ENCODE measurements around the gene SKIC8. TPM values are rescaled to one million over a fixed set of nuclear protein-coding genes. Genes with fewer than 3 reads are reported as not detected.

SKIC8 gene
- total RNA-seq, 1 donor from 2014 or later, result 54.3 TPM

GRCh38 chr15:78266806-78267205, 32.6 kb downstream of the SKIC8 start:
- Mint-ChIP-seq H3K9me3 (no peaks in the 10 kb centered on the region), H3K4me1 (ENCODE audit: low read depth) (peaks cover 36% of the 10 kb centered on the region), H3K4me3 (no peak overlapping the region), H3K27ac (no peak overlapping the region), H3K27me3 (ENCODE audit: insufficient read depth) (no peaks in the 10 kb centered on the region), H3K36me3 (ENCODE audit: low read depth) (peaks cover 14% of the 10 kb centered on the region)
- intact Hi-C loops (cut with micrococcal nuclease), result loop anchor here (1.0 kb wide), 1 partner anchor 32 kb away; the partner anchor contains the start of gene SKIC8
- no peak for DNase-seq (ENCODE audit: low spot score)

- Mint-ChIP-seq H3K9me3 (no peaks in the 10 kb centered on the region), H3K4me1 (ENCODE audit: low read depth) (peaks cover 36% of the 10 kb centered on the region), H3K36me3 (ENCODE audit: low read depth) (peaks cover 11% of the 10 kb centered on the region), H3K27ac (no peak overlapping the region), H3K27me3 (ENCODE audit: insufficient read depth) (no peaks in the 10 kb centered on the region), H3K4me3 (peak overlapping the region; percentile 90)
- intact Hi-C loops (cut with micrococcal nuclease), result loop anchor here (1.0 kb wide), 1 partner anchor 33 kb away; the partner anchor contains the start of gene SKIC8
- no peak for DNase-seq (ENCODE audit: low spot score)
These were observed 33.2 kb downstream of the SKIC8 start for GRCh38 chr15:78266229-78266628.

GRCh38 chr15:78265752-78266224, 33.6 kb downstream of the SKIC8 start:
- peak overlapping the region; percentile 90 for H3K4me3 Mint-ChIP-seq
- no peaks in the 10 kb centered on the region for H3K27me3 Mint-ChIP-seq (ENCODE audit: insufficient read depth)
- H3K36me3 Mint-ChIP-seq (ENCODE audit: low read depth), result peaks cover 11% of the 10 kb centered on the region
- intact Hi-C loops (cut with micrococcal nuclease), result loop anchor here (1.0 kb wide), 1 partner anchor 34 kb away; the partner anchor contains the start of gene SKIC8
- peaks cover 36% of the 10 kb centered on the region for H3K4me1 Mint-ChIP-seq (ENCODE audit: low read depth)
- no peaks in the 10 kb centered on the region for H3K9me3 Mint-ChIP-seq
- H3K27ac Mint-ChIP-seq, result peak overlapping the region; percentile 21
- DNase-seq (ENCODE audit: low spot score), result no peak

DNA sequence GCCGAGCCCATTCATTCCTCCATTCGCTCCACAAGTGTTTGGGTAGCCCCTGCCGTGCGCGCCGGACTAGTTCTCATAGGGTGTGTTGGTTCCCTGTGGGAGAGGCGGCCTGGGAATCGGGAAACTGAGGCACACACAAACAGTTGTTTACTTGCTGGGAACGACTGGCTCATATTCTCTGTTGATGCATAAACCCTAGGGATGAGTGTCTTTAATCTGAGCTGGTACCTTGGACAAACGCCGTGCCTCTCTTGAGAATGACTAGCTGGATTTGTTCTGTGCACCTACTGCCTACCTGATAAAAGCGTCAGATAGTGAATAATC, 34.3 kb downstream of the SKIC8 start:
- intact Hi-C loops (cut with micrococcal nuclease), result no loop called here
- H3K9me3 Mint-ChIP-seq, result no peaks in the 10 kb centered on the region
- H3K4me1 Mint-ChIP-seq (ENCODE audit: low read depth), result peaks cover 36% of the 10 kb centered on the region
- DNase-seq (ENCODE audit: low spot score), result no peak
- peak overlapping the region; percentile 88 for H3K27ac Mint-ChIP-seq
- H3K4me3 Mint-ChIP-seq, result peak overlapping the region; percentile 90
- peaks cover 7% of the 10 kb centered on the region for H3K36me3 Mint-ChIP-seq (ENCODE audit: low read depth)
- no peaks in the 10 kb centered on the region for H3K27me3 Mint-ChIP-seq (ENCODE audit: insufficient read depth)

DNA sequence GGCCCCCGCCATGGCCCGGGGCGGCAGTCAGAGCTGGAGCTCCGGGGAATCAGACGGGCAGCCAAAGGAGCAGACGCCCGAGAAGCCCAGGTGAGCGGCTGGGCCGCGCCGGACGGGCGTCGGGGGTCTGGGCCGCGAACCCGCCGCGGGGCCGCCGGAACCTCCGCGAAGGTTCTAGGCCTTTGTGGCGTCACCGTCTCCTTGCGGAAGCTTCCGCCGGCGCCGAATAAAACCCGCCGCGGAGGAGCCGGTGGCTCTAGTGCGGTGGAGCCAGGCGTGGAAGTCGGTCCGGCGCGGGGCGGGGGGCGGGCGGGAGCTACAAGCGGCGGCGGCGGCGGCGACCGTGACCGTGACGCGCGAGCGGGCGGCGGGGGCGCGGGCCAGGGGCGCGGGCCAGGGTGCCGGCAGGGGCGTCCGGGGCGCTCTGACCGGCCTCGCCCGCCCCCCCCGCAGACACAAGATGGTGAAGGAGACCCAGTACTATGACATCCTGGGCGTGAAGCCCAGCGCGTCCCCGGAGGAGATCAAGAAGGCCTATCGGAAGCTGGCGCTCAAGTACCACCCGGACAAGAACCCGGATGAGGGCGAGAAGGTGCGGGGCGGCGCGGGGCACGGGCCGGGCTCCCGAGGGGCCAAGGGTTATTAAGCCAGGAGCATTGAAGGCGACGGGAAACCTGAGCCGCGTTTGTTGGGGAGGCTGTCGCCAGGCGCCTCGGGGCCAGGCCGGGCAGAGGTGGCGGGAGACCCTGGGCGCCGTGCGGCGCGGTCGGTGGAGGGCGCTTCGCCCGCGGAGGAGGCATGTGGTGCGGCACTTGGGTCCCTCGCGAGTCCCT, 34.9 kb downstream of the SKIC8 start, which contains the start of gene DNAJA4:
Gene DNAJA4, plus strand, starts transcription at position 259 of the 833 bp plus-strand sequence. Its CDS starts 202 bp downstream, at position 461.
- intact Hi-C loops (cut with micrococcal nuclease), result no loop called here
- Mint-ChIP-seq H3K27me3 (ENCODE audit: insufficient read depth) (no peaks in the 10 kb centered on the region), H3K36me3 (ENCODE audit: low read depth) (peaks cover 5% of the 10 kb centered on the region), H3K9me3 (no peaks in the 10 kb centered on the region), H3K27ac (peak within 1 kb of the TSS; percentile 88), H3K4me1 (ENCODE audit: low read depth) (peaks cover 36% of the 10 kb centered on the region), H3K4me3 (peak within 1 kb of the TSS; percentile 90)
- DNase-seq (ENCODE audit: low spot score), result peak; percentile 61

DNA sequence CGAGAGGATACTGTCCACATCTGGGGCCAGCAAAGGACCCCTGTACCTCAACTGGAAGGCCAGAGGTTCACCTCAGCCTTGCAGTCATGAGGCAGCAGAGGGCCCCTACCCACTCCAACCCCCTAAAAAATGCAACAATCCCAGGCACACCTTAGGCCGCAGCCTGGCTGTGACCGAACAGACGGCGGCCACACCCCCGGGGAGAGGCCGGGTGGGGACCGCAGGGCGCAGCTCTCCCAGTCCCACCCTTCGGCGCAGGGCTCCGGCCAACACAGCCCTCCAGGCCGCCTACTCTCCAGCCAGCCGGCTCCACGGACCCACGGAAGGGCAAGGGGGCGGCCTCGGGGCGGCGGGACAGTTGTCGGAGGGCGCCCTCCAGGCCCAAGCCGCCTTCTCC, 35.5 kb downstream of the SKIC8 start:
- H3K9me3 Mint-ChIP-seq, result no peaks in the 10 kb centered on the region
- no peak for DNase-seq (ENCODE audit: low spot score)
- intact Hi-C loops (cut with micrococcal nuclease), result no loop called here
- H3K36me3 Mint-ChIP-seq (ENCODE audit: low read depth), result peaks cover 5% of the 10 kb centered on the region
- H3K4me1 Mint-ChIP-seq (ENCODE audit: low read depth), result peaks cover 33% of the 10 kb centered on the region
- peak overlapping the region; percentile 66 for H3K4me3 Mint-ChIP-seq
- peak overlapping the region; percentile 34 for H3K27ac Mint-ChIP-seq
- H3K27me3 Mint-ChIP-seq (ENCODE audit: insufficient read depth), result no peaks in the 10 kb centered on the region

- DNase-seq (ENCODE audit: low spot score), result no peak
- H3K4me1 Mint-ChIP-seq (ENCODE audit: low read depth), result peaks cover 30% of the 10 kb centered on the region
- H3K27ac Mint-ChIP-seq, result peak overlapping the region; percentile 34
- H3K9me3 Mint-ChIP-seq, result no peaks in the 10 kb centered on the region
- H3K36me3 Mint-ChIP-seq (ENCODE audit: low read depth), result peaks cover 5% of the 10 kb centered on the region
- intact Hi-C loops (cut with micrococcal nuclease), result no loop called here
- peak overlapping the region; percentile 66 for H3K4me3 Mint-ChIP-seq
- H3K27me3 Mint-ChIP-seq (ENCODE audit: insufficient read depth), result no peaks in the 10 kb centered on the region
These were observed 36.0 kb downstream of the SKIC8 start for GRCh38 chr15:78263351-78263781.

DNA sequence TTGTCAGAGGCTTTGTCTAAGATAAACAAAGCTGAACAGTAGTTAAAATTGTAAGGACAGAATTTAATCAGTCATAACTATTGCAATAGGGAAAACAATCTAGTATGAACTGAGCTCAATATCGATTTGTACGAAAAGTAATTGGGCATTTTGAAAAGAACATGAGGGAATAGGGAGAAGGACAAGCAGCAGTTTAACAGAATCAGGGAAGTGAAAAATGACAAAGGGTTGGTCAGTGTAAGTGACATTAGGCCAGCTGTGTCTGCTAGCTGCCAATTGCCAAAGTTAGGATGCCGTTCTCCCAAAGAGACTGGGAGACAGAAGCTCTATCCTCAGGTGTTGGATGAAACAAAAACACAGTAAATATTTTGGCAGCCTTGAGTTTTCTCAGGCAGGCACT, 38.3 kb downstream of the SKIC8 start:
- Mint-ChIP-seq H3K36me3 (ENCODE audit: low read depth) (peaks cover 3% of the 10 kb centered on the region), H3K4me1 (ENCODE audit: low read depth) (peaks cover 11% of the 10 kb centered on the region), H3K27me3 (ENCODE audit: insufficient read depth) (peaks cover 2% of the 10 kb centered on the region), H3K4me3 (no peak overlapping the region), H3K27ac (no peak overlapping the region), H3K9me3 (no peaks in the 10 kb centered on the region)
- intact Hi-C loops (cut with micrococcal nuclease), result no loop called here
- no peak for DNase-seq (ENCODE audit: low spot score)

GRCh38 chr15:78260489-78260888, 38.9 kb downstream of the SKIC8 start:
- Mint-ChIP-seq H3K36me3 (ENCODE audit: low read depth) (no peaks in the 10 kb centered on the region), H3K27me3 (ENCODE audit: insufficient read depth) (peaks cover 2% of the 10 kb centered on the region), H3K4me1 (ENCODE audit: low read depth) (peaks cover 6% of the 10 kb centered on the region), H3K4me3 (no peak overlapping the region), H3K27ac (no peak overlapping the region), H3K9me3 (no peaks in the 10 kb centered on the region)
- DNase-seq (ENCODE audit: low spot score), result no peak
- intact Hi-C loops (cut with micrococcal nuclease), result no loop called here

DNA sequence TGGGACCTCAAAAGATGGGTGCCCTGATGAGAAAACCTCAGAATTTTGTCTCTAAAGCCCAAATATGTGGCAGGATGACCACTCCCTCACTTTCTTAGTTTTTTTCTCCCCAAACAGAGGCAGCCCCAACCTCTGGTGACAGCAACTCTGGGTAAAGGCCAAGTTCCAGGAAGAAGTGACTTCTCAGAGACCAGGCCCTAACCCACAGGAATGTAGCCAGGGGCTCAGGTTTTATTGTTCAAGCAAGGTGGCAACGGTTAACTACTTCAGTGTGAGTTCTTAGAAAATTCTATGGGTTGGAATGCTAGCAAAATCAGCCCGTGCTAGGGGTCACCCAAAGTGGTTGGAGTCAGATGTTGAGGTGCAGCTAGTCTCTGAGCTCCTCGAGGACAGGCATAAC, 40.2 kb downstream of the SKIC8 start:
- no peaks in the 10 kb centered on the region for H3K4me1 Mint-ChIP-seq (ENCODE audit: low read depth)
- H3K27me3 Mint-ChIP-seq (ENCODE audit: insufficient read depth), result peaks cover 2% of the 10 kb centered on the region
- H3K9me3 Mint-ChIP-seq, result no peaks in the 10 kb centered on the region
- intact Hi-C loops (cut with micrococcal nuclease), result no loop called here
- no peak overlapping the region for H3K27ac Mint-ChIP-seq
- H3K36me3 Mint-ChIP-seq (ENCODE audit: low read depth), result no peaks in the 10 kb centered on the region
- H3K4me3 Mint-ChIP-seq, result no peak overlapping the region
- no peak for DNase-seq (ENCODE audit: low spot score)

DNA sequence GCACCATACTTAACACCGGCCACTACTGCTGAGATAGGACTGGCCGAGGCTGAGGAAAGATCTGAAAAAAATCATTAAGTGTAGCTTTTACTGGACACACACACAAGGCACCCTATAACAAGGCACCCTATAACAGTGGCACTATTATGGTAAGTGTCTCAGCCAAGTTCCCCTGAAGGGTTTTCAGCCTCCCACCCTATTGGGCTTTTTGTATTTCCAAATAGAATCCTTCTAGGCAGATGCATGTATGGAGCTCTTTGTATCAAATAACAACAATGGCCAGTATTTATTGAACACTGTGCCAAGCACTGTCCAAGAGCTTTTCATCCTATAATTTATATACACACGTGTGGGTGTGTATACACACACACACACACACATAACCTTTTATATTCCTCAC, 41.7 kb downstream of the SKIC8 start:
- intact Hi-C loops (cut with micrococcal nuclease), result no loop called here
- no peaks in the 10 kb centered on the region for H3K4me1 Mint-ChIP-seq (ENCODE audit: low read depth)
- no peak overlapping the region for H3K27ac Mint-ChIP-seq
- peaks cover 2% of the 10 kb centered on the region for H3K27me3 Mint-ChIP-seq (ENCODE audit: insufficient read depth)
- no peaks in the 10 kb centered on the region for H3K36me3 Mint-ChIP-seq (ENCODE audit: low read depth)
- no peak for DNase-seq (ENCODE audit: low spot score)
- no peaks in the 10 kb centered on the region for H3K9me3 Mint-ChIP-seq
- H3K4me3 Mint-ChIP-seq, result no peak overlapping the region

DNA sequence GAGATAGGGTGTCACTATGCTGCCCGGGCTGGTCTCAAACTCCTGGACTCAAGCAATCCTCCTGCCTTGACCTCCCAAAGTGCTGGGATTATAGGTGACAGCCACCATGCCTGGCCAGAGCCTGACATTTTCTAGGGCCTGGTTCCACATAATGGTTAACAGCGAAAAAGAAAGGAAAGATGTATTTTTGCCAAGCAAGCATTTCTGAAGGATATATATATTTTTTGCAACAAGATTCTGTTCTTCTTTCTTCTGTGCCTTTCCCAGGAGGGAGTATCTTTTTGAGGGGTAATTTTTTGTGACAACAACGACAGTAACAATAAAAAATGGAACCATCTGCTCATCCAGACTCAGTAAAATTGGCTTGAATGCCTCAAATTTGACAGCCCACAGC, 43.4 kb downstream of the SKIC8 start:
- H3K9me3 Mint-ChIP-seq, result no peaks in the 10 kb centered on the region
- no peak overlapping the region for H3K4me3 Mint-ChIP-seq
- H3K36me3 Mint-ChIP-seq (ENCODE audit: low read depth), result no peaks in the 10 kb centered on the region
- no peak for DNase-seq (ENCODE audit: low spot score)
- H3K27ac Mint-ChIP-seq, result no peak overlapping the region
- peaks cover 2% of the 10 kb centered on the region for H3K27me3 Mint-ChIP-seq (ENCODE audit: insufficient read depth)
- intact Hi-C loops (cut with micrococcal nuclease), result no loop called here
- no peaks in the 10 kb centered on the region for H3K4me1 Mint-ChIP-seq (ENCODE audit: low read depth)

DNA sequence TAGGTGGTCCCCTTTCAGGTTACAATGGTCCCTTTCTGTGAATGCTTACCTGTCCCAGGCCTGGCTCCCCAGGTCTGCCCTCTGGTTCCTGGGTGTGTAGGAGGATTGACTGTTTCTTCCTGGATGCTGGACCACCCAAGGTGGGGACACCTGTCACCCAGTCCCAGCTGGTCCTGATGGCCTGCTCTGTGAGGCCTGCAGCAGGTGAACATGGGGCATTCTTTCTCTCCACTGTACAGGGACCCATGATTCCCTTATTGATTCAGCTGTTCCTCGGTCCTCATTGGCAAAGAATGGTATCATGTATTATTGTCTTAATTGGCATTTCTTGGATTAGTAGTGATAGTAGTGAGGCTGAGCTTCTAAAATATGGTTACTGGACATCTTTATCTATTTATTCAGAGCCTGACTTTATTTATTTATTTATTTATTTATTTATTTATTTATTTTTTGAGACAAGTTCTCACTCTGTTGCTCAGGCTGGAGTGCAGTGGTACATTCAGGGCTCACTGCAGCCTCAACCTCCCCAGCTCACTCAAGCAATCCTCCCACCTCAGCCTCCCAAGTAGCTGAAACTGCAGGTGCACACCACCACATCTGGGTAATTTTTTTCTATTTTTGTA, 43.9 kb downstream of the SKIC8 start:
- H3K9me3 Mint-ChIP-seq, result no peaks in the 10 kb centered on the region
- H3K27me3 Mint-ChIP-seq (ENCODE audit: insufficient read depth), result peaks cover 2% of the 10 kb centered on the region
- intact Hi-C loops (cut with micrococcal nuclease), result no loop called here
- H3K36me3 Mint-ChIP-seq (ENCODE audit: low read depth), result no peaks in the 10 kb centered on the region
- no peak overlapping the region for H3K4me3 Mint-ChIP-seq
- H3K4me1 Mint-ChIP-seq (ENCODE audit: low read depth), result no peaks in the 10 kb centered on the region
- no peak overlapping the region for H3K27ac Mint-ChIP-seq
- no peak for DNase-seq (ENCODE audit: low spot score)

Measured in activated T-helper 1 cell treated with anti-CD3 and anti-CD28 coated beads, Interleukin-12 subunit alpha, Interleukin-12 subunit beta, Interleukin-2, Interleukin-4 antibody, amounts not matched to agents 30 ng/mL and 10 ng/mL and 1 ng/mL, durations not matched to agents 14 hours and 24 hours and 36 hours (primary cell).